Posterior vena cava (tissue), 2 donors: ENCODE results near the gene ATP2B3. TPM values are rescaled to one million over a fixed set of nuclear protein-coding genes. Genes with fewer than 3 reads are reported as not detected.

Experiments
- DNase-seq: peaks from one replicate; pipeline ENCODE4 v3.0.0-alpha.2; 2020; ENCODE audit warnings: low spot score
- intact Hi-C, 2 donors: fragments of 100-400 bp; cut with DNase I; formaldehyde crosslinking; loops; one replicate each; pipeline versions ENCODE4 v1.14.1 to v1.14.2; 2022 to 2023
- total RNA-seq, 2 donors: library from RNA; stranded (reverse); fragmentation: NEBNext Ultra II Directional; extraction: Animal tissue kit (Norgen Biotek cat#: 25700); gene quantifications; one replicate each; pipeline ENCODE4 v1.2.1, GENCODE V29; 2021
- donor health status: DM: yes; HTN: yes; CAD: no.
- donor health status: DM: yes; HTN: yes; CAD: no.

ATP2B3 gene
- total RNA-seq, 2 donors from 2014 or later: 0.19 TPM; not detected in 1

DNA sequence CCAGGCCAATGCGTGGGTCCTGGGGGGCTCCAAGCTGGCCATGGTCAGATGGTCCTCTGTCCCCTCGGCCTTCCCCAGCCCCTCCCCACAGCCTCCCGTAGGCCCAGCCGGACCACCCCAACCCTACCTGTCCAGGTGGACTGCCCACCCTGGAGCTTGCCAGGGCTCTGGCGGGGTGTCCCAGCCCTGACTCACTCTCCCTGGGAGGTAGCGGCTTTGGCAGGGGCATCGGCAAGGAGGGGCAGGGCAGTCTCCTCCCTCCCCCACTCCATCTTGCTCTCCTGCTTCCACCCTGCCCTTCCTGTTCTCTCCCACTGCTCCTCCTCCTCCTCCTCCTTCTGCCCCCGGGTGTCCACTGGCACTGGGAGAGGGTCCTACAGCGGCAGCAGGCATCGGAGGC is 15.3 kb upstream of the ATP2B3 start:
- DNase-seq: no peak
- intact Hi-C loops: no loop called here

- intact Hi-C loops: no loop called here
- DNase-seq: no peak
Measured at GRCh38 chrX:153502796-153503195, 14.6 kb upstream of the ATP2B3 start.

DNA sequence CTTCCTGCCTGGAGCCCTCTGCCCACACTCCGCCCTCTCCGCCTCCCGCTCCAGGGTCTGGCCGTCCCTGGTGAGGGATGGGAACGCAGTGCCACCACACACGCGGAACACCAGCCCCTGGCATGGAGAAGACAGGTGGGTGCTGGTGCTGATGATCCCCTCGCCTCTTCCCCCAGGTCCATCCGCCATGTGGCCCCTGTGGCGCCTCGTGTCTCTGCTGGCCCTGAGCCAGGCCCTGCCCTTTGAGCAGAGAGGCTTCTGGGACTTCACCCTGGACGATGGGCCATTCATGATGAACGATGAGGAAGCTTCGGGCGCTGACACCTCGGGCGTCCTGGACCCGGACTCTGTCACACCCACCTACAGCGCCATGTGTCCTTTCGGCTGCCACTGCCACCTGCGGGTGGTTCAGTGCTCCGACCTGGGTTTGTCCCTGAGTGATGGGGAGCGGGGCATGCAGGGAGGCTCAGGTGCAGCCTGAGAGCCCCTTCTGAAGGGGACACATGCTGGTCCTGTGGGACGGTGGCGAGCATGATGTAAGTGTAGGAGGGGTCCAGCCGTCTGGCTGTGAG is 12.9 kb upstream of the ATP2B3 start:
- DNase-seq: no peak
- intact Hi-C loops: loop anchor here in 1 of 2 donors (5.0 kb wide), 1 partner anchor 32 kb away; the partner anchor contains the start of gene HAUS7

DNA sequence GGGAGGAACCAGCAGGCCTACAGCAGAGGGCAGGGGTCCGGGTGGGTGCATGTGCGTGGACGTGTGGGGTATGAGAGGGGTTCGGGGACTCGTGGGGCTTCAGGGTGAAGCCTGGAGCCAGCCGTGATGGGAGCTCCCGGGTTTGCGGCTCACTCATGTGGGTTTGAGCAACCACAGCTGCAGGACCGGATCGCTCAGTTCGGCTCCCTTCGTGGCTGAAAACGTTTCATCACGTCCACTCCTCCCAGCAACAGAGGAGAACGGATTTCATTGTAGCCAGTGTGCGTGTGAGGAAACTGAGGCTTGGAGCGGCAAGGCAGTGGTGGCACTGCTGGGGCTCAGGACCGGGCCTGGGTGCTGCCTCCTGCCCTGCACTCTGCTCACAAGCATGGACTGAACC is 12.1 kb upstream of the ATP2B3 start:
- intact Hi-C loops: loop anchor here in 1 of 2 donors (5.0 kb wide), 1 partner anchor 33 kb away; the partner anchor contains the start of gene HAUS7

GRCh38 chrX:153507484-153508178 is 9.8 kb upstream of the ATP2B3 start:
- intact Hi-C loops: loop anchor here in 1 of 2 donors (5.0 kb wide), 1 partner anchor 35 kb away; the partner anchor contains the start of gene HAUS7

More for the DNA sequence above, 12.1 kb upstream of the ATP2B3 start:
- no peak for DNase-seq

DNA sequence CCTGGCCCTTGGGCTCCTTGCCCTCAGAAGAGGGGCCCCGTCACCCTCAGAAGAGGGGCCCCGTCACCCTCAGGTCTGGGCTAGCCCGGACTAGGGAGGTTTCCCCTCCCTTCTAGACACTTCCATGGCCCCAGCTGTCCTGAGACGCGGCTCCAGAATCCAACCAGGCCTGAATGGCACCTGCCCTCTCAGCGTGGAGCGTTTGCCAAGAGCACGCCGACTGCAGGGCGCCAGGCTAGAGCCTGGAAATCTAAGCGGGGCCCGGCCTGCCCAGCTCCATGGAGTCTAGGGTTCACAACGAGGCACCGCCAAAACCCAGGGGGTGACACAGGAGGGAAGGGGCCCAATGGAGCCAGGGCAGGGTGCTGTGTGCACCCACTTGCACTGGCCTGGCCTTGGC is 7.8 kb upstream of the ATP2B3 start:
- intact Hi-C loops: loop anchor here in 1 of 2 donors (5.0 kb wide), 1 partner anchor 37 kb away; the partner anchor contains the start of gene HAUS7
- no peak for DNase-seq

More at GRCh38 chrX:153507484-153508178, 9.8 kb upstream of the ATP2B3 start:
- peak; percentile 95 for DNase-seq

DNA sequence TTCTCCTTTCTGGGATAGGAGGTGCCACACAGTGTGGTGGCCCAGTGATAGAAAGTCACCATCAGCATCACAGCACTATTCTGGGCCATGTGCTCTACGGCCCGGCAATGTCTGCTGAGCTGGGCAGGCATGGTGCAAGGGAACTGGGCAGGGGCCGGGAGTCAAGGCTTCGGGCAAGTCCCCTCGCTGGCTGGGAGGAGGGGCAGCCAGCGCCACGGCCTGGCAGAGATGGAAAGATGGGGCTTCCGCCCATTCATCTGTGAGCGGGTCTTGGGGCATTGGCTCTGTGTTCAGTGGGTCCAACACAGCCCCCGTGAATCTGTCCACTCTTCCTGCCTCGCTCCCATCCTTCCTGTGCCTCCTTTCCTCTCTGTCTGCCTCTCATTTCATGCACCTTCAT is 7.1 kb upstream of the ATP2B3 start:
- DNase-seq: no peak
- intact Hi-C loops: no loop called here

GRCh38 chrX:153511784-153512500 is 5.5 kb upstream of the ATP2B3 start:
- DNase-seq: no peak
- intact Hi-C loops: no loop called here

DNA sequence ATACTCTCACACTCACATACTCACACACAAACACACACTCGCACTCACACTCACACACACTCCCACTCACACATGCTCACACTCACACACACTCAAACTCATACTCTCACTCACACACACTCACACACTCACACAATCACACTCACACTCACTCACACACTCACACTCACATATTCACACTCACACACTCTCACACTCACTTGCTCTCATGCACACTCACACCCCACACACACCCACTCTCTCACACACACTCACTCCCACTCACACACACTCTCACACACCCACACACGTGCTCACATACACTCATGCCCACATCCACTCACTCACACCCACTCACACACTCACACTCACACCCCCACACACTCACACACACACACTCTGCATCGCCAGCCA is 4.9 kb upstream of the ATP2B3 start:
- intact Hi-C loops: no loop called here
- no peak for DNase-seq

GRCh38 chrX:153513265-153513664 is 4.2 kb upstream of the ATP2B3 start:
- intact Hi-C loops: no loop called here
- no peak for DNase-seq

- no peak for DNase-seq
- intact Hi-C loops: no loop called here
Measured at GRCh38 chrX:153514259-153514658, 3.2 kb upstream of the ATP2B3 start.

GRCh38 chrX:153515435-153515834 is 2.0 kb upstream of the ATP2B3 start:
- intact Hi-C loops: no loop called here
- no peak for DNase-seq

DNA sequence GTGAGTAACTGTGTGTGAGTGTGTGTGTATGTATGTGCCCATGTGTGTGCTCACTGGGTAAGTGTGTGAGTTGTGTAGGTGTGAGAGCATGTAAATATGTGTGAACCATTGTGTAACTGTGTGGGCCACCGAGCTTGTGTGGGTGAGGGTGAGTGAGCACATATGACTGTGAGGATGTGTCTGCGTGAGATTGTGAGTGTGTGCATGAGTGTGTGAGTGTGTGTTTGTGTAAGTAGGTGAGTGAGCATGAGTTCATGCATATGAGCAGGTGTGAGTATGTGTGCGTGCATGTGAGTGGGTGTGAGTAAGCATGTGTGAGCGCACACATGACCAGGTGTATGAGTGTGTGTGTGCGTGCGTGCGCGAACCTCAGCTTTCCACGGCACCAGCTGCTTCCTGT is 1.4 kb upstream of the ATP2B3 start:
- no peak for DNase-seq
- intact Hi-C loops: no loop called here

DNA sequence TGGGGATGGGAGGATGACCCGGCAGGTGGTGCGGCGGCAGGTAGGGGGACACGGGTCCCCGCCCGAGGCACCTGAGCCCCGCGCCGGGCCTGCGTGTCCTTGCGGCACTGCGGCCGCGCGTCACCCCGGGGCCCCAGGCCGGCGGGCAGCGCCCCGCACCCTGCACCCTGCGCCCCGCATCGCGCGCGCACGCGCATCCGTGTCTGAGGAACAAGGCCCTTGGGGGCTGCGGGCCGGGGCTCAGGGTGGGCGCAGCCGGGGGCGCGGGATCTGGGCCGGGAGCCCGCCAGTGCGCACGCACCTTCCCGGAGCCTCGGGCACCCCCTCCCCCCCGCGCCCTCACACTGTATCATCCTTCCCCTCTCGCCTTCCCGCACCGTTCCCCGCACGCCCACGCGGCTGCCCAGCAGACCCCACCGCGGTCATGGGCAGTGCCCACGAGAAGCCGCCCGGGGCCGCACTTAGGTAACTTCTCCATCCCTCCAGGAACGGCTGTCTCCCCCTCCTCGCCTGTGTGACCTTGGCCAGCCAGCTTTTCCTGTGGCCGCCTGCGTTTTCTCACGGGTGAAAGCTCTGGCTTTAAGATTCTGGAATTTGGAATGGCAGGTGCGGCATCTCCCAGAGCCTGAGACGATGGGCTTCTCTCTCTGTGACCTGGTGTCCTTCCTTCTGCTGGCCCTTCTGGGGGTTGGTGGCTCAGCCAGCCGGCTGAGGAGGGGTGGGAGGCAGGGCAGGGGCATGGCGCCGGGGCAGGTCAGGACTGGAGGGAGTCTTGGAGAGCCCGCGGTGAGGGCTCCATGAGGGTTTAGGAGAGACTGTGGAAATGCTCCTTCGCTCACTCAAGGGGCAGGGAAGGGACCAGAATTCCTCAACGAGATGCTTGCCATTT is 748 bp downstream of the ATP2B3 start:
- DNase-seq: no peak
- intact Hi-C loops: no loop called here

DNA sequence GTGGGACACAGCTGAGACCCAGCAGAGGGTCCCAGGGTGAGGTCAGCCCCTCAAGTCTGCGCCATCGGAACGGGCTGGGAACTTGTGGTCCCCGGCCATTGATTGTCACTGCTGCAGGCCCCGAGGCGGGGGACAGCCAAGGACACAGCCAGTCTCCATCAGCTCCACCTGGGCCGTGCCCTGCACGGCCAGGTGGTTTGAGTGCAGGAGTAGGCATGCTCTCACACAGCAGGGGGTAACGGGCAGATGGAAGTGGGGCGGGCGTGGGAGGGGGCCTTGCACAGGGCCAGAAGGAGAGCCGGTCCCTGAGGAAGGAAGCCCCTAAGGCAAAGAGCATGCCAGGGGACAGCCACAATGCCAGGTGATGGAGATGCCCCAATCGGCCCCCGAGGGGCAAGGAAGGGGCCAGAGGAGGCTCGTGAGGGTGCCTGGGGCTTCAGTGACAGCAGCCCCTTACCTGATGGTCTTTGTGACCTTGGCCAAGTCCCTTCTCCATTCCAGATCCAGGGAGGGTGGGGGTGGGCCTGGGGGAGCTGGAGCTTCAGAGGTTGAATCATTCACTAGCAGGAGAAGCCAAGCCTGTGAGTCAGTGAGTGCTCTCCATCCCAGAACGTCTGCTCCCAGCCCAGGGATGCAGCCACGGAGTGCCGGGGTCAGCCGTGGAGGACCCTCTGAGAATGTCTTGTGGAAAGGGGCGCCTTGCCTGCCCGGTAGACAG is 2.3 kb downstream of the ATP2B3 start:
- intact Hi-C loops: no loop called here
- no peak for DNase-seq

DNA sequence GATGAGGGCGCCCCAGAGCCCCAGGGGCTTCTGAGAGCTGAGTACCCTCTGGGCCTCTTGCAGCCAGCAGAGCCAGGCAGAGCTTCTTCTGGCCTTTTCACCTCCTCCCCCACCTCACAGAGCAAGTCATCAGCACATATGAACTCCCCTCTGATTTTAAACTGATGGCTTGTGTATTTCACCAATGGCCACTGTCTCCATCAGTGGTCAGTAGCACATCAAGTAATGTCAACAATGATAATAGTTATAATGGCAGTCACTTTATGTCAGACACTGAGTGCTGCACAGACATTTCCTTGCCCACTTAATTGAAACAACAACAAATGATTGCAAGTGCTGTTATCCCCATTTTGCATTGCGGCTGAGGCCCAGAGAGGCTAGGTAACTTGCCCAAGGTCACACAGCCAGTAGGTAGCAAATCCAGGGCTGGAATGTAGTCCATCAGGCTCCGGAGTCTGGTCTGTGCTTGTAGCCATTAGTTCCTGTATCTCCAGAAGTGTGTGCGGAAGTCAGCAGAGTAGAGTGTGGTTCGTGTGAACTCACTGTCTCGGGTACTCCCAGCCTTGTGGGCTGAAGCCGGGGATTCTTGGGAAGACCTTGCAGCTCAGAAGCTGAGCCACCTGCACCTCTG is 3.0 kb downstream of the ATP2B3 start:
- intact Hi-C loops: no loop called here
- DNase-seq: no peak

GRCh38 chrX:153521034-153521433 is 3.6 kb downstream of the ATP2B3 start:
- intact Hi-C loops: no loop called here
- no peak for DNase-seq

- no peak for DNase-seq
- intact Hi-C loops: no loop called here
Measured at GRCh38 chrX:153522259-153522658, 4.8 kb downstream of the ATP2B3 start.
